SK-N-SH treated with all-trans-retinoic acid at 6 μM for 48 hours (cell line): ENCODE data around the gene NPEPL1.

Source experiments
- ATAC-seq: fragments of 200-7000 bp; cut with Tn5 transposase; 3 replicates; pipeline ENCODE4 v1.9.1; 2020; ENCODE audit warnings: mild to moderate bottlenecking, moderate library complexity
- ARNTL ChIP-seq: fragments of 450-650 bp; formaldehyde crosslinking; IDR thresholded peaks from 2 replicates; pipeline ENCODE4 v1.5.0; 2020; ENCODE audit warnings: low read depth, mild to moderate bottlenecking, moderate library complexity, borderline replicate concordance
- BACH2 ChIP-seq: fragments of 250-450 bp; sonication (Bioruptor Pico); IDR thresholded peaks from 2 replicates; pipeline ENCODE4 v1.9.0; 2021; ENCODE audit warnings: mild to moderate bottlenecking, borderline replicate concordance
- CREB5 ChIP-seq: fragments of 250-450 bp; sonication (Bioruptor Pico); IDR thresholded peaks from 2 replicates; pipeline ENCODE4 v1.5.1; 2020; ENCODE audit warnings: low read depth, mild to moderate bottlenecking, moderate library complexity
- CSDC2 ChIP-seq: fragments of 250-450 bp; sonication (Bioruptor Pico); IDR thresholded peaks from 2 replicates; pipeline ENCODE4 v1.5.0; 2020; ENCODE audit warnings: mild to moderate bottlenecking, moderate library complexity
- CSRNP3 ChIP-seq: fragments of 250-450 bp; sonication (Bioruptor Pico); IDR thresholded peaks from 2 replicates; pipeline ENCODE4 v1.5.1; 2021; ENCODE audit warnings: mild to moderate bottlenecking, moderate library complexity
- ESRRG ChIP-seq: fragments of 250-450 bp; sonication (Bioruptor Pico); IDR thresholded peaks from 2 replicates; pipeline ENCODE4 v1.6.1; 2021; ENCODE audit warnings: mild to moderate bottlenecking
- GLIS3 ChIP-seq: fragments of 250-450 bp; sonication (Bioruptor Pico); IDR thresholded peaks from 2 replicates; pipeline ENCODE4 v1.5.0; 2020; ENCODE audit warnings: mild to moderate bottlenecking, moderate library complexity
- ISL1 ChIP-seq: fragments of 250-450 bp; sonication (Bioruptor Pico); IDR thresholded peaks from 2 replicates; pipeline ENCODE4 v2.1.2; 2022; ENCODE audit warnings: mild to moderate bottlenecking, moderate library complexity
- OSR1 ChIP-seq: fragments of 250-450 bp; sonication (Bioruptor Pico); IDR thresholded peaks from 2 replicates; pipeline ENCODE4 v1.8.0; 2022; ENCODE audit warnings: moderate library complexity, mild to moderate bottlenecking, inconsistent platforms
- PATZ1 ChIP-seq: fragments of 250-450 bp; sonication (Bioruptor Pico); IDR thresholded peaks from 2 replicates; pipeline ENCODE4 v1.8.0; 2020; ENCODE audit warnings: mild to moderate bottlenecking, moderate library complexity, borderline replicate concordance
- POU6F1 ChIP-seq: fragments of 250-450 bp; sonication (Bioruptor Pico); IDR thresholded peaks from 2 replicates; pipeline ENCODE4 v1.8.0; 2021; ENCODE audit warnings: low read depth, mild to moderate bottlenecking, moderate library complexity, borderline replicate concordance
- PPARA ChIP-seq: fragments of 250-450 bp; sonication (Bioruptor Pico); IDR thresholded peaks from 2 replicates; pipeline ENCODE4 v1.5.0; 2020; ENCODE audit warnings: mild to moderate bottlenecking, borderline replicate concordance
- TCF4 ChIP-seq: fragments of 250-450 bp; sonication (Bioruptor Pico); IDR thresholded peaks from 2 replicates; pipeline ENCODE4 v1.8.0; 2021; ENCODE audit warnings: mild to moderate bottlenecking, moderate library complexity, borderline replicate concordance
- TSHZ2 ChIP-seq: fragments of 250-450 bp; sonication (Bioruptor Pico); IDR thresholded peaks from 2 replicates; pipeline ENCODE4 v1.5.0; 2020; ENCODE audit warnings: mild to moderate bottlenecking, moderate library complexity
- ZC3H10 ChIP-seq: fragments of 250-450 bp; sonication (Bioruptor Pico); IDR thresholded peaks from 2 replicates; pipeline ENCODE4 v1.5.1; 2021; ENCODE audit warnings: mild to moderate bottlenecking, moderate library complexity
- ZFP3 ChIP-seq: fragments of 250-450 bp; sonication (Bioruptor Pico); IDR thresholded peaks from 2 replicates; pipeline ENCODE4 v1.5.0; 2020; ENCODE audit warnings: mild to moderate bottlenecking, moderate library complexity
- ZNF565 ChIP-seq: fragments of 450-650 bp; formaldehyde crosslinking; conservative IDR thresholded peaks from 2 replicates; pipeline ENCODE4 v1.5.0; 2020; ENCODE audit warnings: low read depth, mild to moderate bottlenecking, moderate library complexity
- ZNF70 ChIP-seq: fragments of 450-650 bp; formaldehyde crosslinking; IDR thresholded peaks from 2 replicates; pipeline ENCODE4 v1.5.0; 2020; ENCODE audit warnings: mild to moderate bottlenecking, moderate library complexity
- ZNF8 ChIP-seq: fragments of 450-650 bp; formaldehyde crosslinking; IDR thresholded peaks from 2 replicates; pipeline ENCODE4 v1.5.0; 2020; ENCODE audit warnings: mild to moderate bottlenecking, moderate library complexity

Gene NPEPL1

GRCh38 chr20:58688840-58689239, 3.8 kb upstream of the NPEPL1 start (continued):
- TF ChIP-seq CREB5 = no peak

- ATAC-seq = no peak
- no peak for TF ChIP-seq ZNF565 (CRISPR knock-in tag)
- TF ChIP-seq BACH2 (CRISPR knock-in tag) = no peak
- no peak for TF ChIP-seq ZFP3 (CRISPR knock-in tag)
- no peak for TF ChIP-seq CSDC2
- TF ChIP-seq OSR1 (CRISPR knock-in tag) = no peak
- no peak for TF ChIP-seq ZNF70 (CRISPR knock-in tag)
- TF ChIP-seq GLIS3 (CRISPR knock-in tag) = no peak
- no peak for TF ChIP-seq ISL1 (CRISPR knock-in tag)
- no peak for TF ChIP-seq TSHZ2 (CRISPR knock-in tag)
- no peak for TF ChIP-seq CREB5
- TF ChIP-seq ZNF8 = no peak
Observed at GRCh38 chr20:58690396-58691135, 2.0 kb upstream of the NPEPL1 start.

- TF ChIP-seq ZC3H10 = no peak
- TF ChIP-seq TSHZ2 (CRISPR knock-in tag) = no peak
- TF ChIP-seq ESRRG = no peak
- TF ChIP-seq POU6F1 = no peak
- no peak for TF ChIP-seq TCF4 (CRISPR knock-in tag)
- TF ChIP-seq ZNF70 (CRISPR knock-in tag) = no peak
- TF ChIP-seq PATZ1 (CRISPR knock-in tag) = no peak
- no peak for TF ChIP-seq ZNF8
- no peak for TF ChIP-seq CREB5
- TF ChIP-seq CSRNP3 (CRISPR knock-in tag) = no peak
- no peak for TF ChIP-seq ZNF565 (CRISPR knock-in tag)
- TF ChIP-seq ARNTL (CRISPR knock-in tag) = no peak
- TF ChIP-seq PPARA (CRISPR knock-in tag) = no peak
- no peak for ATAC-seq
Observed at GRCh38 chr20:58691773-58692578, 624 bp upstream of the NPEPL1 start.
